Activated CD8-positive, alpha-beta T cell treated with anti-CD3 and anti-CD28 coated beads for 36 hours (primary cell): ENCODE measurements around the gene IFIT5. TPM values are rescaled to one million over a fixed set of nuclear protein-coding genes. Genes with fewer than 3 reads are reported as not detected.

Experiments
- ATAC-seq: fragments of 200-7000 bp; cut with Tn5 transposase; one replicate; pipeline ENCODE4 v1.10.0; 2021; ENCODE audit warnings: mild to moderate bottlenecking, moderate library complexity
- CTCF ChIA-PET: fragments of 350-600 bp; sonication (Branson Sonifier 250); formaldehyde crosslinking; loops from one replicate; lab custom pipeline; 2021; ENCODE audit warnings: antibody characterized with exemption; lab: Charles Lee
- POLR2A ChIA-PET: fragments of 350-600 bp; sonication (Branson Sonifier 250); formaldehyde crosslinking; loops from one replicate; lab custom pipeline; 2021; ENCODE audit warnings: antibody characterized with exemption; lab: Charles Lee
- DNase-seq: peaks from one replicate; pipeline ENCODE4 v3.0.0-alpha.2; 2020
- H3K27ac Mint-ChIP-seq: one replicate; pipeline ENCODE4 v1.8.0; 2021; ENCODE audit warnings: mild to moderate bottlenecking, mixed read lengths
- H3K27me3 Mint-ChIP-seq: one replicate; pipeline ENCODE4 v1.8.0; 2021; ENCODE audit warnings: mixed read lengths
- H3K36me3 Mint-ChIP-seq: one replicate; pipeline ENCODE4 v1.8.0; 2021; ENCODE audit warnings: low read depth, mixed read lengths
- H3K4me1 Mint-ChIP-seq: one replicate; pipeline ENCODE4 v1.8.0; 2021; ENCODE audit warnings: low read depth, mixed read lengths
- H3K4me3 Mint-ChIP-seq: one replicate; pipeline ENCODE4 v1.8.0; 2021; ENCODE audit warnings: mild to moderate bottlenecking, moderate library complexity, mixed read lengths
- H3K9me3 Mint-ChIP-seq: one replicate; pipeline ENCODE4 v1.8.0; 2021; ENCODE audit warnings: mixed read lengths
- intact Hi-C: fragments of 100-400 bp; cut with micrococcal nuclease; formaldehyde crosslinking; loops from one replicate; pipeline ENCODE4 v1.10.0; 2022
- total RNA-seq, 2 experiments: library from RNA; stranded (reverse); gene quantifications; one replicate each; pipeline ENCODE4 v1.2.3, GENCODE V29; 2021
- TF ChIP-seq, protein P1 (sequence below): fragments of 200-600 bp; IDR thresholded peaks from one replicate; pipeline ENCODE4 v1.8.0; 2022; ENCODE audit warnings: antibody characterized with exemption, mild to moderate bottlenecking

IFIT5 gene
- total RNA-seq, 2 experiments from 2014 or later, result 11.7 to 12.6 TPM

GRCh38 chr10:89377705-89378637 lies 36.4 kb upstream of the IFIT5 start, which contains the start of gene IFIT1B:
IFIT1B (plus strand) TSS chr10:89378056; CDS start chr10:89378136, 80 bp downstream.
- DNase-seq, result no peak
- H3K36me3 Mint-ChIP-seq, result no peaks in the 10 kb centered on the region
- intact Hi-C loops, result no loop called here
- POLR2A ChIA-PET, result interaction anchor here (1.0 kb wide), 1 partner anchor 179 kb away, joined by 3 read pairs; no protein-coding TSS in a partner anchor
- no peak within 1 kb of the TSS for H3K27ac Mint-ChIP-seq
- peaks cover 6% of the 10 kb centered on the region for H3K4me1 Mint-ChIP-seq
- CTCF ChIA-PET, result interaction anchor here (1.0 to 1.6 kb wide), 4 partner anchors 9 to 127 kb away, joined by 3 to 4 read pairs (median 4); partner anchors contain the start of genes IFIT1 and LIPA
- H3K27me3 Mint-ChIP-seq, result peaks cover under 1% of the 10 kb centered on the region
- no peak within 1 kb of the TSS for H3K4me3 Mint-ChIP-seq
- no peaks in the 10 kb centered on the region for H3K9me3 Mint-ChIP-seq
- TF ChIP-seq, protein P1, sequence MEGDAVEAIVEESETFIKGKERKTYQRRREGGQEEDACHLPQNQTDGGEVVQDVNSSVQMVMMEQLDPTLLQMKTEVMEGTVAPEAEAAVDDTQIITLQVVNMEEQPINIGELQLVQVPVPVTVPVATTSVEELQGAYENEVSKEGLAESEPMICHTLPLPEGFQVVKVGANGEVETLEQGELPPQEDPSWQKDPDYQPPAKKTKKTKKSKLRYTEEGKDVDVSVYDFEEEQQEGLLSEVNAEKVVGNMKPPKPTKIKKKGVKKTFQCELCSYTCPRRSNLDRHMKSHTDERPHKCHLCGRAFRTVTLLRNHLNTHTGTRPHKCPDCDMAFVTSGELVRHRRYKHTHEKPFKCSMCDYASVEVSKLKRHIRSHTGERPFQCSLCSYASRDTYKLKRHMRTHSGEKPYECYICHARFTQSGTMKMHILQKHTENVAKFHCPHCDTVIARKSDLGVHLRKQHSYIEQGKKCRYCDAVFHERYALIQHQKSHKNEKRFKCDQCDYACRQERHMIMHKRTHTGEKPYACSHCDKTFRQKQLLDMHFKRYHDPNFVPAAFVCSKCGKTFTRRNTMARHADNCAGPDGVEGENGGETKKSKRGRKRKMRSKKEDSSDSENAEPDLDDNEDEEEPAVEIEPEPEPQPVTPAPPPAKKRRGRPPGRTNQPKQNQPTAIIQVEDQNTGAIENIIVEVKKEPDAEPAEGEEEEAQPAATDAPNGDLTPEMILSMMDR, result no peak
- ATAC-seq, result no peak

DNA sequence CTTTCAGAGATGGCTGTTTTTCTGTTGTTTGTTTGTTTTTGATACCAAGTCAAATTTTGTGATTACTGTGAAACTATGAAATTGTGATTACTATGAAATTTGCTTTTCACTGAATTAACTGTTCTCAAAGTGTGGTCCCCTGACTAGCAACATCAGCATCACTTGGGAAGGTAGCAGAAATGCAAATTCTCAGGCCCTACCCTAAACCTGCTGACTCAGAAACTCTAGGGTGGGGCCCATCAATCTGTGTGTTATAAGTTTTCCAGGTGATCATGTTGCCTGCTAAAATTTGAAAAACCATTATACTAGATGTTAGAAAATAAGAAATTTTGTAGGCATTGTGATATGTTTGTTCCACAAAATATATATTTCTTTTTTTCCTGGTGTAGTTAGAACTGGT lies 35.3 kb upstream of the IFIT5 start:
- Mint-ChIP-seq H3K4me1 (peaks cover 8% of the 10 kb centered on the region), H3K27ac (no peak overlapping the region), H3K9me3 (no peaks in the 10 kb centered on the region), H3K36me3 (no peaks in the 10 kb centered on the region), H3K4me3 (no peak overlapping the region), H3K27me3 (peaks cover 1% of the 10 kb centered on the region)
- ATAC-seq, result no peak
- no peak for DNase-seq
- intact Hi-C loops, result no loop called here
- POLR2A ChIA-PET, result no interaction called here
- CTCF ChIA-PET, result interaction anchor here (1.0 to 1.6 kb wide), 4 partner anchors 10 to 128 kb away, joined by 3 to 4 read pairs (median 4); partner anchors contain the start of genes IFIT1 and LIPA
- TF ChIP-seq, protein P1, result no peak

GRCh38 chr10:89382757-89383156 lies 31.6 kb upstream of the IFIT5 start:
- POLR2A ChIA-PET, result no interaction called here
- ATAC-seq (peak; percentile 71), DNase-seq (no peak)
- Mint-ChIP-seq H3K9me3 (no peaks in the 10 kb centered on the region), H3K27ac (no peak overlapping the region), H3K36me3 (no peaks in the 10 kb centered on the region), H3K4me3 (no peak overlapping the region), H3K4me1 (peaks cover 8% of the 10 kb centered on the region), H3K27me3 (peaks cover 1% of the 10 kb centered on the region)
- CTCF ChIA-PET, result interaction anchor here (3.0 kb wide), 1 partner anchor 14 kb away, joined by 13 read pairs; no protein-coding TSS in a partner anchor
- TF ChIP-seq, protein P1, result no peak
- intact Hi-C loops, result no loop called here

- CTCF ChIA-PET, result interaction anchor here (1.0 to 3.0 kb wide), 3 partner anchors 16 to 83 kb away, joined by 3 to 13 read pairs (median 3); partner anchors contain the start of gene IFIT2
These were observed 29.7 kb upstream of the IFIT5 start for GRCh38 chr10:89384474-89385340.

More at GRCh38 chr10:89384474-89385340, 29.7 kb upstream of the IFIT5 start:
- H3K27ac Mint-ChIP-seq, result no peak overlapping the region
- no peak for ATAC-seq
- POLR2A ChIA-PET, result no interaction called here
- DNase-seq, result no peak
- no peaks in the 10 kb centered on the region for H3K36me3 Mint-ChIP-seq
- H3K9me3 Mint-ChIP-seq, result no peaks in the 10 kb centered on the region
- H3K4me1 Mint-ChIP-seq, result peaks cover 8% of the 10 kb centered on the region
- intact Hi-C loops, result no loop called here
- peaks cover 1% of the 10 kb centered on the region for H3K27me3 Mint-ChIP-seq
- no peak overlapping the region for H3K4me3 Mint-ChIP-seq
- TF ChIP-seq, protein P1, result no peak
